NT2/D1 (cell line): ENCODE results near the gene SLC25A5.

Experiments
- DNase-seq: peaks from one replicate; pipeline ENCODE4 v3.0.0-alpha.2; 2011; ENCODE audit warnings: low read depth, low spot score
- H3K27me3 ChIP-seq: 2 replicates; pipeline ENCODE4 v1.6.0; 2011; ENCODE audit warnings: mild to moderate bottlenecking; ENCODE audit not compliant: insufficient read length, insufficient read depth
- H3K36me3 ChIP-seq: 2 replicates; pipeline ENCODE4 v1.6.1; 2011; ENCODE audit warnings: mild to moderate bottlenecking, low read length, mixed read lengths; ENCODE audit not compliant: insufficient read depth, insufficient read length
- H3K4me1 ChIP-seq: 2 replicates; pipeline ENCODE4 v1.5.1; 2011; ENCODE audit not compliant: insufficient read depth, insufficient read length
- H3K4me3 ChIP-seq: 2 replicates; pipeline ENCODE4 v1.5.1; 2011; ENCODE audit warnings: low read depth; ENCODE audit not compliant: insufficient read length
- H3K9ac ChIP-seq: 2 replicates; pipeline ENCODE4 v1.6.0; 2011; ENCODE audit warnings: low read depth; ENCODE audit not compliant: insufficient read length
- H3K9me3 ChIP-seq: 2 replicates; pipeline ENCODE4 v1.5.1; 2011; ENCODE audit warnings: mild to moderate bottlenecking, low read length; ENCODE audit not compliant: insufficient read depth
- SUZ12 ChIP-seq: IDR thresholded peaks from 2 replicates; pipeline ENCODE4 v1.6.1; 2011; ENCODE audit not compliant: insufficient read length, insufficient read depth; ENCODE audit errors: extremely low read depth
- YY1 ChIP-seq: IDR thresholded peaks from 2 replicates; pipeline ENCODE4 v1.6.1; 2011; ENCODE audit not compliant: insufficient read length, insufficient read depth
- ZNF274 ChIP-seq: IDR thresholded peaks from 2 replicates; pipeline ENCODE4 v1.6.1; 2011; ENCODE audit warnings: mild to moderate bottlenecking, low read depth, low read length

Gene SLC25A5

DNA sequence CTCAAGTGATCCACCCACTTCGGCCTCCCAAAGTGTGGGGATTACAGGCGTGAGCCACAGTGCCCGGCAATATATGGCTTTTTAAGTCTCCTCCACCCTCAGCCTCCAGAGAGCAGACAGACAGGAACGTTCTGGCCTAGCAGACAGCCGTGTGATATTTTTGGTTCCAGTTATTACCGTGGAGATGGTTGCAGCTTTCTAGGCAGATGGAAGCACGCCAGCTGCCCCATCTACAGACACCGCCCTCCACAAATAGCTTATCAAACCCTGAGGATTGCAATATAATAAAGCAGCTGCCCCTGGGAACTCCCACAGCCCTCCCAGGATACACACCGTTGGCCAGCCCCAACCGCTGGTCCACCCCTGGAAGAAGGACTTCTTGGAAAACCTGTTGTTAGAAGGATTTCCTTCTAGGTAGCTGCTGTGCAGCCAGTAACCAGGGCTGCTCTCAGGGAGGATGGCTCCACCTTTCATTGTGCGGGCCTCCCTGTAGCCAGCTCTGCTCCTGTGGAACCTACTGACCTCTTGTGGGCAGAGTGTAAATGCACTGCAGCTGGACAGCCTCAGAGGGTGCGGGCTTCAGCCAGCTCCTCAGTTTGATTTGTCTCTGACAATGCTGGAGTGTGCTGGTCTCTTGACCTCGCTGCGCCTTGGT, 44.0 kb downstream of the SLC25A5 start:
- peak; percentile 72 for DNase-seq
- Histone ChIP-seq H3K4me3 (no peak overlapping the region), H3K4me1 (no peaks in the 10 kb centered on the region), H3K9ac (no peak overlapping the region), H3K9me3 (no peaks in the 10 kb centered on the region), H3K36me3 (no peaks in the 10 kb centered on the region), H3K27me3 (no peaks in the 10 kb centered on the region)
- TF ChIP-seq YY1, result no peak

DNA sequence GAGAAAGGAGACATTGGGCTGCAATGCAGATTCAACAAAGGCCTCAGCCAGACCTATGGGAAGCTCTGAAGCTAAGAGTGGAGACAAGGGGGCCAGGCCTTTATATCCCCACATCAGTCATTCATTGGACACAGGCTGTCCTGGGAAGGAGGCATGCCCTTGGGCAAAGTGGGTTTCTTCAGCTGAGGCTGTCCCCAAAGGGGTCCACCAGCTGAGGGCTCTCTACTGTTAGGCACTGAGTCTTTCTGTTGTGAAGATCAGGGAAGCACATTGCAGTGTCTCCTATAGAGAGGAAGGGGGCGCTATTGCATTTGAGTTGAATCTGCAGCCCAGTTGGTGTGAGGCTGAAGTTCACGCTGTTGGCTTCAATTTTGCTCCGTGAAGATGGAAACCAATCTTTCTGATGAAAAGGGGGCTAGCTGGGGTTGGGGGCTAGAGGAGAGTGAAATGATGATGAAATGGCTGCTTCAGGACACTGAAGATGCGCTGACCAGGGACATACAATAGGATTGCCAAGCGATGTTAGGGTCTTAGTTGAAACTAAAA, 48.0 kb downstream of the SLC25A5 start:
- no peaks in the 10 kb centered on the region for H3K4me1 ChIP-seq
- no peak overlapping the region for H3K4me3 ChIP-seq
- TF ChIP-seq SUZ12 (no peak), ZNF274 (no peak), YY1 (no peak)
- peak; percentile 63 for DNase-seq
- no peak overlapping the region for H3K9ac ChIP-seq
- H3K27me3 ChIP-seq, result no peaks in the 10 kb centered on the region
- no peaks in the 10 kb centered on the region for H3K9me3 ChIP-seq
- H3K36me3 ChIP-seq, result no peaks in the 10 kb centered on the region

DNA sequence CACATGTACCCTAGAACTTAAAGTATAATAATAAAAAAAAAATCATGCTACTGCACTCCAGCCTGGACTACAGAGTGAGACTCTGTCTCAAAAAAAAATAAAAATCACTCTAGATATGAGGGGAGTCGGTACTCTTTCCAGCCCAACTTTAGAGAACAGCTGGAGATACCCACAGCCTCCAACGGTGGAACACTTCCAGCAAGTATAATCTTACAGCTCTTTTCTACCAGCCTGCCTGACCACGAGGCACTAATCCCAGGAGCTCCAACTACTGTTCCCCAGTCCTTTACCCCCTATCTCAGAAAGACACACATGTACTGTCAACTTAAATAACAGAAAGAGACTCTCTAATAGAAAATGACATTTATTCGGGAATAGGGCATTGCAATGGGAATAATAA, 50.1 kb downstream of the SLC25A5 start:
- no peak for TF ChIP-seq ZNF274
- no peak for TF ChIP-seq SUZ12
- no peak for TF ChIP-seq YY1
- Histone ChIP-seq H3K9me3 (no peaks in the 10 kb centered on the region), H3K36me3 (no peaks in the 10 kb centered on the region), H3K4me3 (no peak overlapping the region), H3K9ac (no peak overlapping the region), H3K27me3 (no peaks in the 10 kb centered on the region), H3K4me1 (no peaks in the 10 kb centered on the region)
- no peak for DNase-seq
